GM13976 (cell line): ENCODE results near the gene MYO7B.

ENCODE experiments used
- DNase-seq: peaks from one replicate; pipeline ENCODE4 v3.0.0; 2012; ENCODE audit warnings: low spot score
- in situ Hi-C: fragments of 300-500 bp; cut with MboI; formaldehyde crosslinking; loops from one replicate; pipeline ENCODE4 v1.12.0; 2022; ENCODE audit warnings: low sequenced_read_pairs, mixed read lengths, inconsistent platforms; ENCODE audit not compliant: unreplicated experiment
- TF ChIP-seq, protein P1 (sequence below): IDR thresholded peaks from 2 replicates; pipeline ENCODE4 v1.5.1; 2012; ENCODE audit warnings: borderline replicate concordance, mild to moderate bottlenecking; ENCODE audit not compliant: insufficient read depth; ENCODE audit errors: extremely low read depth, missing control alignments, control extremely low read depth

Gene MYO7B

DNA sequence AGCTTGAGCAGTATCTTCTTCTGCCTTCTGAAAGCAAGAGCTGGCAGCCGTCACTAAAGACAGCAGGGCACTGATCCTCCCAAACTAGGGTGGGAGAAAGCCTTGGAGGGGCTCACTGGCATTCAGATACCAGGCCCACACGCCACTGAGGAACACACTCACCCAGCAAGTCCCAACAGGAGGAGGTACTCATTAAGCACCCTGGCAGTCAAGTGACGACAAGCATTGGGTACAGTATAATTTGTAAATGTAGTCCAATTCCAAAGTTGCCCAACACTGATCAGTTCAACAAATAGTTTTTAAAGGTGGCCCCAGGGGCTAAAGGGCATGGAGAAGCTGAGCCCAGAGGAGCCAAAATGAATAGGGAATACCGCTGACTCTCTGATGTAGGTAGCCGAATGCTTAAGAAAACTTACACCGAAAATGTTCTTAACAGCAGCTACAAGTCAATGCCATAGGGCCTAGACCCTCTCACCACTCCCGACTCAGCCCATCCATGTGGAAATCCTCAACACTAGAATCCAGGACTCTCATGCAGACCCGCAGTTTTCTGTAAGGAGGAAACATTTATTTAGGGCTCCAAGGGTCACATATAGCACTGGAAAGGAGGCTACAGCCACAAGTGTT lies 129.9 kb downstream of the MYO7B start:
- no peak for DNase-seq
- TF ChIP-seq, protein P1, sequence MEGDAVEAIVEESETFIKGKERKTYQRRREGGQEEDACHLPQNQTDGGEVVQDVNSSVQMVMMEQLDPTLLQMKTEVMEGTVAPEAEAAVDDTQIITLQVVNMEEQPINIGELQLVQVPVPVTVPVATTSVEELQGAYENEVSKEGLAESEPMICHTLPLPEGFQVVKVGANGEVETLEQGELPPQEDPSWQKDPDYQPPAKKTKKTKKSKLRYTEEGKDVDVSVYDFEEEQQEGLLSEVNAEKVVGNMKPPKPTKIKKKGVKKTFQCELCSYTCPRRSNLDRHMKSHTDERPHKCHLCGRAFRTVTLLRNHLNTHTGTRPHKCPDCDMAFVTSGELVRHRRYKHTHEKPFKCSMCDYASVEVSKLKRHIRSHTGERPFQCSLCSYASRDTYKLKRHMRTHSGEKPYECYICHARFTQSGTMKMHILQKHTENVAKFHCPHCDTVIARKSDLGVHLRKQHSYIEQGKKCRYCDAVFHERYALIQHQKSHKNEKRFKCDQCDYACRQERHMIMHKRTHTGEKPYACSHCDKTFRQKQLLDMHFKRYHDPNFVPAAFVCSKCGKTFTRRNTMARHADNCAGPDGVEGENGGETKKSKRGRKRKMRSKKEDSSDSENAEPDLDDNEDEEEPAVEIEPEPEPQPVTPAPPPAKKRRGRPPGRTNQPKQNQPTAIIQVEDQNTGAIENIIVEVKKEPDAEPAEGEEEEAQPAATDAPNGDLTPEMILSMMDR, result no peak
- in situ Hi-C loops, result no loop called here

DNA sequence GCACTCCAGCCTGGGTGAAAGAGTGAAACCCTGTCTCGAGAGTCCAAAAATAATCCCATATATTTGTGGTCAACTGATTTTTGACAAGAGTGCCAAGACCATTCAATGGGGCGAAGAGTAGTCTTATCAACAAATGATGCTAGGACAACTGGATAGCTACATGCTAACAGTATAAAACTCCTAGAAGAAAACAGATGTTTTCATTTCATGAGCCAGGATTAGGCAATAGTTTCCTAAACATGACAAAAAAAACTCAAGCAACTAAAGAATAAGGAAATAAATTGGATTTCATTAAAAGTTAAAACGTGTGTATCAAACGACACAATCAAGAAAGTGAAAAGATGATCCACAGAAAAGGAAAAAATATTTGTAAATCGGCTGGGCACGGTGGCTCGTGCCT lies 133.6 kb downstream of the MYO7B start:
- no peak for DNase-seq
- in situ Hi-C loops, result no loop called here
- TF ChIP-seq, protein P1, result no peak

GRCh38 chr2:127670055-127670956 lies 134.8 kb downstream of the MYO7B start:
- TF ChIP-seq, protein P1, result no peak
- in situ Hi-C loops, result no loop called here
- DNase-seq, result no peak

DNA sequence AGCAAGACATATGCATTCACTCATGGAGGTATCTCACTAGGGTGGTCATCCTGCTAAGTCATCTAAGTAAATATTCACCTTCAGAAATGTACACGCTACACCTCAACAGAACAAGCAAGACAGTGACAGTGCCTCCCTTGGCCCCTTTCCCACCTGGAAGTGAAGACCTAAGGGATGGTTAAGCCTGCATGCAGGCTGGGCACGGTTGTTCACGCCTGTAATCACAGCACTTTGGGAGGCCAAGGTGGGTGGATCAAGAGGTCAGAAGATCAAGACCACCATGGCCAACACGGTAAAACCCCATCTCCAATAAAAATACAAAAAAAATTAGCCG lies 135.4 kb downstream of the MYO7B start:
- TF ChIP-seq, protein P1, result no peak
- in situ Hi-C loops, result no loop called here
- DNase-seq, result no peak

- in situ Hi-C loops, result no loop called here
- TF ChIP-seq, protein P1, result no peak
Observed at GRCh38 chr2:127671557-127672302, 136.2 kb downstream of the MYO7B start.

More at GRCh38 chr2:127671557-127672302, 136.2 kb downstream of the MYO7B start:
- DNase-seq, result no peak
